WERI-Rb-1 (cell line): ENCODE measurements around the gene EHBP1L1.

Source experiments
- DNase-seq: peaks from one replicate; pipeline ENCODE4 v3.0.0-alpha.2; 2020
- H3K27ac ChIP-seq: fragments of 250-450 bp; sonication (Bioruptor Pico); 2 replicates; pipeline ENCODE4 v1.5.1; 2020; ENCODE audit warnings: mild to moderate bottlenecking, moderate library complexity
- H3K27me3 ChIP-seq: fragments of 250-450 bp; sonication (Bioruptor Pico); 2 replicates; pipeline ENCODE4 v1.5.1; 2021; ENCODE audit warnings: mild to moderate bottlenecking, low read depth, moderate library complexity; ENCODE audit not compliant: insufficient read depth, severe bottlenecking
- H3K36me3 ChIP-seq: fragments of 250-450 bp; sonication (Bioruptor Pico); 2 replicates; pipeline ENCODE4 v1.5.1; 2020; ENCODE audit warnings: mild to moderate bottlenecking, moderate library complexity
- H3K4me3 ChIP-seq: 2 replicates; pipeline ENCODE4 v1.5.1; 2011; ENCODE audit warnings: low read depth, mild to moderate bottlenecking, control low read depth, low read length
- H3K9me3 ChIP-seq: fragments of 250-450 bp; sonication (Bioruptor Pico); 2 replicates; pipeline ENCODE4 v1.5.1; 2021; ENCODE audit warnings: mild to moderate bottlenecking, moderate library complexity; ENCODE audit not compliant: severe bottlenecking
- CTCF ChIP-seq: IDR thresholded peaks from 2 replicates; pipeline ENCODE4 v1.5.1; 2011; ENCODE audit warnings: low read depth, mild to moderate bottlenecking, control low read depth, inconsistent platforms, low read length

The EHBP1L1 gene

DNA sequence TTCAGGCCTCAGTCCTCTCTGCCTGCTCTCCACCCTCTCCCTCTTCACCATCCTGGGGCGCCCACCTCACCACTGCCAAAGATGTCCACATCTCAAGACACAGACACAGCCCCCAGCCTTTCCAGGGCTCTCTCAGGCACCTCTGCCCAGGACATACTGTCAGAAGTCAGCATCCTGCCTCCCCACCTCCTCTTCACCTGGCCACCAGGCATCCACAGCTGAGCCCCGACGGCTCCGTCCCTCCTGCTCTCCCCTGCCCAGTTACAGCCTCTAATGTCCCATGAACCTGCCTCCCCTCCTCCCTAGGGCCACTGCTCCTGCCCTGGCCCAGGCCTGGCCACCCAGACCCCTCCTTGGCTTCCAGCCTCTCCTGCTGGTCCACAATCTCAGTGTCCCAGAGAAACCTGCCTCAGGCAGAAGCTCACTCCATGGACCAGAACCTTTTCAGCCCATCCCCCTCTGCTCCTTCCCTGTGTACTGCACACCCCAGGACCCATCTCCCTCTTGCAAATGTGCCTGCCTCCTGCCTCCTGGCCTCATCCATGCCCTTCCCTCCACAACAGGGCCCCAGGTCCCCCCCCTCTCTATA is 20.9 kb upstream of the EHBP1L1 start:
- Histone ChIP-seq H3K4me3 (no peak overlapping the region), H3K9me3 (no peaks in the 10 kb centered on the region), H3K27me3 (no peaks in the 10 kb centered on the region), H3K27ac (no peak overlapping the region), H3K36me3 (no peaks in the 10 kb centered on the region)
- DNase-seq: no peak
- TF ChIP-seq CTCF: no peak

GRCh38 chr11:65555693-65556231 is 20.1 kb upstream of the EHBP1L1 start:
- Histone ChIP-seq H3K9me3 (no peaks in the 10 kb centered on the region), H3K27ac (no peak overlapping the region)
- no peak for DNase-seq

GRCh38 chr11:65556470-65557279 is 19.2 kb upstream of the EHBP1L1 start:
- peak overlapping the region; percentile 42; the same call in 1 of the 2 replicates for H3K4me3 ChIP-seq
- TF ChIP-seq CTCF: no peak
- no peaks in the 10 kb centered on the region for H3K36me3 ChIP-seq
- no peak for DNase-seq
- no peaks in the 10 kb centered on the region for H3K9me3 ChIP-seq
- no peaks in the 10 kb centered on the region for H3K27me3 ChIP-seq
- no peak overlapping the region for H3K27ac ChIP-seq

More at GRCh38 chr11:65555693-65556231, 20.1 kb upstream of the EHBP1L1 start:
- Histone ChIP-seq H3K36me3 (no peaks in the 10 kb centered on the region), H3K27me3 (no peaks in the 10 kb centered on the region), H3K4me3 (no peak overlapping the region)
- TF ChIP-seq CTCF: no peak

DNA sequence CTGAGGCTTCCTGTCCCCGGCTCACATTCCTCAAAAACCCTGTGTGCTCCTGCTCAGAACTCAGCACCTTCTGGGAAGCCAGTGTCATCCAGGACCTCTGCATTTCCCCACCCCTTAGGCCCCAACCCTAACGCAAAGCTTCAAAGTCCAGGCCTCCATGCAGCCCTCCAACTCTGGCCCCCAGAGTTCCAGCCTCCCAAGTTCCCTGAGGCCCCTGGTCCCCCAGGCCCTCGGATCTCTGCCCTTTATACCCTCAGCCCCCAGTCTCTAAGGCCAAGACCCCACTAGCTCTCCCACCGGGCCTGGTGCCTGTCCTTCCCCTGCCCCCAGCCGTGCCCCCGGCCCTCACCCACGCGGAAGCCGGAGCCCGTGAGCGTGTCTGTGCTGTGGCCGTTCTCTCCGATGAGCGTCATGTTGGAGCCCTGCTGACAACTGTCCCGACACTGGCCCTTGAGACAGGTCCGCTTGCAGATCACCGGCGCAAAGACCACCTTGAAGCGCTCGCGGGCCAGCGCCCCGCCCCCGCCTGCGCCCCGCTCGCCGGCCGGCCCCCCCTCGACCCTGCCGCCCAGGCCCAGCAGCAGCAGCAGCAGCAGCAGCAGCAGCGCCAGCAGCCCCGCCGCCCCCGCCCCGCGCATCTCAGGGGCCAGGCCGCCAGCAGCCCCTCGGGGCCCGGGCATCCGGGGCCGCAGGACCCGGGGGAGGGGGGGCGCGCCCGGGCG is 18.4 kb upstream of the EHBP1L1 start:
- Histone ChIP-seq H3K27ac (no peak overlapping the region), H3K9me3 (no peaks in the 10 kb centered on the region), H3K36me3 (no peaks in the 10 kb centered on the region), H3K4me3 (peak overlapping the region; percentile 57), H3K27me3 (no peaks in the 10 kb centered on the region)
- TF ChIP-seq CTCF: no peak
- DNase-seq: no peak

GRCh38 chr11:65558002-65558929 is 17.6 kb upstream of the EHBP1L1 start, which contains the start of gene LTBP3:
Gene LTBP3, minus strand, starts transcription at chr11:65558359. Its CDS starts 400 bp downstream, at chr11:65557959.
- no peak for TF ChIP-seq CTCF
- H3K4me3 ChIP-seq: peak within 1 kb of the TSS; percentile 57
- H3K9me3 ChIP-seq: no peaks in the 10 kb centered on the region
- DNase-seq: no peak
- no peaks in the 10 kb centered on the region for H3K36me3 ChIP-seq
- peak within 1 kb of the TSS; percentile 65 for H3K27ac ChIP-seq
- H3K27me3 ChIP-seq: no peaks in the 10 kb centered on the region
